OCI-LY7 (cell line): ENCODE results near the gene PTTG1.

Experiments
- EZH2phosphoT487 ChIP-seq: fragments of 200-600 bp; sonication (generic); IDR thresholded peaks from 2 replicates; pipeline ENCODE4 v1.6.1; 2018; ENCODE audit warnings: low read depth, borderline replicate concordance, mild to moderate bottlenecking, mixed run types, antibody characterized with exemption, low read length, moderate library complexity, mixed read lengths
- TF ChIP-seq, protein P1 (sequence below): fragments of 200-600 bp; sonication (generic); conservative IDR thresholded peaks from 2 replicates; pipeline ENCODE4 v1.5.1; 2014; ENCODE audit warnings: mild to moderate bottlenecking, antibody characterized with exemption, low read length, moderate library complexity, mixed read lengths

DNA sequence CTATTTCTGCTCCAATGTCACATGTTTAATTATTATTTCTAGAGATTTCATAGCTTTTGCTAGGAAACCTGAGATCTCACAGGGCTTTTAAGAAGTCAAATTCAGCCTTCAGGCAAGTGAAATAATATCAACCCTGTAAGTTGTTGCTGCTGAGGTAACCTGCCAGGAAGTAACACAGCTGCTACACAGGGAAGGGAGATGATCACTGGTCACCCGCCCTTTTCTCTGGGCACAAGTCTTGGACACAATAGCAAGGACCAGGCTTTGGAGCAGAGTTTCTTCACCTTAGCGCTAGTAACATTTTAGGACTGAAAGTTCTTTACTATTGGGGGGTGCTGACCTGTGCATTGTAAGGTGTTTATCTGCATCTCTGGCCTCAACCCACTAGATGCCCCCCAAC, 50.1 kb downstream of the PTTG1 start:
- TF ChIP-seq EZH2phosphoT487 = no peak
- TF ChIP-seq, protein P1, sequence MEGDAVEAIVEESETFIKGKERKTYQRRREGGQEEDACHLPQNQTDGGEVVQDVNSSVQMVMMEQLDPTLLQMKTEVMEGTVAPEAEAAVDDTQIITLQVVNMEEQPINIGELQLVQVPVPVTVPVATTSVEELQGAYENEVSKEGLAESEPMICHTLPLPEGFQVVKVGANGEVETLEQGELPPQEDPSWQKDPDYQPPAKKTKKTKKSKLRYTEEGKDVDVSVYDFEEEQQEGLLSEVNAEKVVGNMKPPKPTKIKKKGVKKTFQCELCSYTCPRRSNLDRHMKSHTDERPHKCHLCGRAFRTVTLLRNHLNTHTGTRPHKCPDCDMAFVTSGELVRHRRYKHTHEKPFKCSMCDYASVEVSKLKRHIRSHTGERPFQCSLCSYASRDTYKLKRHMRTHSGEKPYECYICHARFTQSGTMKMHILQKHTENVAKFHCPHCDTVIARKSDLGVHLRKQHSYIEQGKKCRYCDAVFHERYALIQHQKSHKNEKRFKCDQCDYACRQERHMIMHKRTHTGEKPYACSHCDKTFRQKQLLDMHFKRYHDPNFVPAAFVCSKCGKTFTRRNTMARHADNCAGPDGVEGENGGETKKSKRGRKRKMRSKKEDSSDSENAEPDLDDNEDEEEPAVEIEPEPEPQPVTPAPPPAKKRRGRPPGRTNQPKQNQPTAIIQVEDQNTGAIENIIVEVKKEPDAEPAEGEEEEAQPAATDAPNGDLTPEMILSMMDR = no peak
